Umbilical cord (tissue), 2 donors: ENCODE results near the gene ATP13A5. TPM values are rescaled to one million over a fixed set of nuclear protein-coding genes. Genes with fewer than 3 reads are reported as not detected.

ENCODE experiments used
- DNase-seq: peaks from one replicate; pipeline ENCODE4 v3.0.0-alpha.2; 2015; ENCODE audit warnings: low spot score
- total RNA-seq: library from RNA; depleted of rRNA; stranded (reverse); fragments of >200 nt; gene quantifications from one replicate; pipeline ENCODE4 v1.2.3, GENCODE V29; 2014; ENCODE audit warnings: low replicate concordance; ENCODE audit not compliant: insufficient read depth

ATP13A5 gene
- total RNA-seq, 1 donor from 2014 or later, result 12.0 TPM

DNA sequence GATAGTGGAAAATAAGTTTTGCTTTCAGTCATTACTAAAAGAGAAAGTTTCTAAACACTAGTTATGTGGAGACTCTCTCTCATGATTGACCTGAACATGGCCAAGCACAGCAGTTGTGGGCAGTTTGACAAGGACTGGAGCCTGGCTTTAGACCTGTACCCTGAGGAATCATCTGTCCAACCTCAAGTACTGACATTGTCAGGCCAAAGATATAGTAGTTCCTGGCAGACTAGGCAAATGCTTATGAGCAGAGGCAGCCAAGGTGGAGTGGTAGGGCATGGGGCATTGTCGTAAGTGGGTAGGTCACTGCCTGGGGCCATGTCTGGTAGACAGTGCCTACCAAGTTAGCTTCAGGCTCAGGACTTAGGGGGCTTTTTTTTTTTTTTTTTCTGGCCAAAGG is 116.6 kb downstream of the ATP13A5 start:
- DNase-seq, result no peak

DNA sequence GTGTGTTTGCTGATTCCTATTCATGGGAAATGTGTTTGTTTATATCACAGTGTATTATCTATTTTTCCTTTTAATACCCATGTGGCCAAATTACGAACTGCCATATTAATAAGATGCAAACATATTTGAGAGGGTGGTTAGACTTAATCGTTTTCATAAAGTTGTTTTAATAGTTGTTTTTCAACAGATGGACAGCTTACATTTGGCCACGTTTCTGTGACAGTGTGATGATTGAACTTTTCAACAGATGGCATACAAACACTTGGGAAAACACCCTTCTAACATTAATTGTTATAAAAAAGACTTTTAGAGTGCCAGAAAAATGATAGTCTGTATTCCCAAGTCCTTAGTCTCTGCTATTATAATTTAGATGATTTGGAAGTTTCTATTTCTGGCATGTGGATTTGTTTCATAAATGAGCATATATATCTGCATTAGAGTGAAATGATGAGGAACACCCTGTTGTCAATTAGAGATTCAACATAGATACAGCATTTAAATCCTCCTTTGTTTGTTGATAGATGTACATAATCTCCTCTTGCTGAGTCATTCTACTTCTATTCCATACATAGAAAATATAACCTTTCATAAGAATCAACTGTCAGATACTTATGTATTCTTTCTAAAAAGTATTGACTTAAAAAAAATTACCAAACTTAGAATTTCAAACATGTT is 124.4 kb downstream of the ATP13A5 start:
- DNase-seq, result no peak

DNA sequence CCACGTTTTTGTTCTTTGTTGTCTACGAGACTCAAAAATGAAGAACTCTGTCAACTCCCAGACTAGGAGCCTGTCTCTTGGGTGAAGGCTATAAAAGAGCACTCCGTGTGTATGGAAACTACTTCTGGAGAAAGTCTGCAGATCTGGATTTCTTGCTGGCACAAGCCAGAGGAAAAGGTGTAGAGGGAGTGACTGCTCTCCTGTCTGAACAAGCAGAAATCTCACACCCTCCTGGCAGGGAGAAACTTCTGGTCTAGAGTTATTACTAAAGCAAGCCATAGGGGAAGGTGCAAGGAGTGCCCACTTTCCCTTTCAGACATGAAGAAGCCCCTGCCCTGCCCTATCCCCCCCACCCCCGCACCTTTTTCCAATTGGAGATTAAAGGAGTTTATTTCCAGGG is 128.1 kb downstream of the ATP13A5 start:
- DNase-seq, result no peak

DNA sequence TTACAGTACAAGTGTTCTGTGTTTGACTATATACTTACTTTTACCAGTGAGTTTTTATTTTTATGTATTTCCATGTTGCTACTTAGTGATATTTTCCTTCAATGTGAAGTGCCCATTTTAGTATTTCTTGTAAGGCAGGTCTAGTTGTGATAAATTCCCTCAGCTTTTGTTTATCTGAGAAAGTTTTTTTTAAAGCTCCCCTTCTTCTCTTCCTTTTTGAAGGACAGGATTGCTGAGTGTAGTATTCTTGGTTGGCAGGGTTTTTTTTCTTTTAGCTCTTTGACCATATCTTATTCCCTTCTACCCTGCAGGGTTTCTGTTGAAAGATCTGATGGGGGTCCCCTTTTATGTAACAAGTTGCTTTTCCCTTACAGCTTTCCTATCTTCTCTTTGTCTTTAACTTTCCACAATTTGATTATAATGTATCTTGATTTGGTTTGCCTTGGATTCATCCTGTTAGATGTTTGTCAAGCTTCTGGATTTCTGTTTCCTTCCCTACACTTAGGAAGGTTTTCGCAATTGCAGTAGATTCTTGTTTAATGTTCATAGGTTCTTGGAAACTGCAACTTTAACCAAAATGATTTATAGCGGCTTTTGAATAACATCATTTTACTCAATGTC is 129.6 kb downstream of the ATP13A5 start:
- DNase-seq, result no peak

DNA sequence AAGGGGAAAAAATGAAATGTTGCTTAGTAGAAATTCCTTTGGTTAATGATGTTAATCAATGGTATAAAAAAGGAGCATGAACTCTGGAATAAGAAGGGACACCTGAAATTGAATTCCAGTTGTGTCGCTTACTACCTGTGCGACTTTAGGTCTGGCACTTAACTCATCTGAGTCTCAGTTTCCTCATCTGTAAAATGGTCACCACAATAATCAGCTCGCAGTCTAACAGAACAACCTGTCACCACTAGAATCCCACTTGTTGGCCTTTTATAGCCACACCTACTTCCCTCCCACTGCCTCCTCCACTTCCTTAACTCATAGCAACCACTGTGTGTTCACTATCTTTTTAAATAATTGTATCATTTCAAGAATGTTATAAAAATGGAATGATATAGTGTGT is 135.0 kb downstream of the ATP13A5 start:
- DNase-seq, result no peak

DNA sequence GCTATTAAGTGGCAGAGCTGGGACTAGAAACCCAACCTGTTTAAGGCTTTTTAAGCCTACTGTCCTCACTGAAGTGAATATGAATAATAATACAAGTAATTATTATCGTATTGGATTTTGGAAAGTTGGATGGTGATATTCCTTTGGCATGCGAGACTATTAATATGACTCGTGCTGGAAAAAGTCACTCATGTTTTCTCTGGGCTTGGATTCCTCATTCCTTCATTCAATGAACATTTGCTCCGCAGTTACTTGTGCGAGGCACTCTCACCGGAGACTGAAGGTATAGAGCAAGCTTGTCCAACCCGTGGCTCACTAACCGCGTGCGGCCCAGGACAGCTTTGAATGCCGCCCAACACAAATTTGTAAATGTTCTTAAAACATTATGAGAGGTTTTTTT is 136.8 kb downstream of the ATP13A5 start:
- DNase-seq, result no peak

DNA sequence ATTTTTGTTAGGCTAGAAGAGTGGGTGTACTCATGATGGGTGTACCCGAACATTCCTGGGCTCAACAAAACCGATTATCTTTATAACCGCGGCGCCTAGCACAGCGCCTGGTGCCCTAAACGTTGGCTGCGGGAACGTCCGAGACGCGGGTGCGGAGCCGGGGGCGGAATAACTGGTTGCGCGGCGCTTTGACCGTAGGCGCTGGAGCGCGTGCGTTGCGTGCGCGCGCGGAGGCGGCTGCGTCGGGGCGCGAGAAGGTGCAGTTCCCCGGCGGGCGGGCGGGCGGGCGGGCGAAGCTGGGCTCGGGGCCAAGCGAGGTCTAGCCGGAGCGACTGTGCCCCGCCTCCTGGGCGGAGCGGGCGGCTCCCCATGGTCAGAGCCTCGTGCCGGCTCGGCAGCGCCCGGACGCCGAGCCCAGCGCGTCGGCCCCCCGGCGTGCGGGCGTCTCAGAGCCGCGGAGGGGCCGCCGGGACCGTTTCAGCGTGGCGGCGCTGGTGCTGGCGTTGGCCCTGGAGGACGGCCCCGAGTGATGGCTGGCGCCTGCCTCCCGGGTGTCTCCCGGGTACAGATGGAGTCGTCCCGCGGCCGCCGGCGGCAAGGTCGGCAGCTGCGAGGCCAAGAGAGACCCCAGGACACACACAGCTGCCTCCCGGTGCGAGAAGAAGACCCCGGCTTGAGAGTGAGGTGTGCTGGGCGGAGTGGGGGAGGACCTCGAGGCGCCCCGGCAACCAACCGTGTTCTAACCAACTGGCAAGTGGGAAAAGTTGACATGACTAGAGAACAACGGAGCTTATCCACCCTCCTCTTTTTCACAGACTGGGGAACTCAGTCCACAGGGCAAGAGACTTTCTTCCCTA is 137.5 kb downstream of the ATP13A5 start, which contains the start of gene PLAAT1:
PLAAT1 (plus strand) TSS at position 373 of the 857 bp plus-strand sequence. CDS start 14,429 bp downstream, outside the sequence.
- DNase-seq, result peak; percentile 75

DNA sequence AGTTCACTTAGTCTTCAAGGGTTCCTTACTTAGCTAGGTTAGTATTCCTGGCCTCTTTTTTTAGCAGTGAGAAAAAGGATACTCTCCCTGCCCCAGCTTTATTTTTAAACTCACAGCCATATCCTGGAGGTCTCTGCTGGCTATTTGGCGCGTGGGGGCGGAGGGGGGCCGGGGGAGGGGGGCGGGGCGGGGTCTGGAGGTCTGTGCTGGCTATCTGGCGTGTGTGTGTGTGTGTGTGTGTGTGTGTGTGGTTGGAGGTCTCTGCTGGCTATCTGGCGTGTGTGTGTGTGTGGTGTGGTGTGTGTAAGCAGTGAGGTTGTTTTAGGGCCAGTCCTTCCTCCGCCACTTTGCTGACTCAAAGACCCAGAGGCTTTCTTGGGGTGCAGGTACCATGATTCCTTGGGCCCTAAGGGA is 138.1 kb downstream of the ATP13A5 start:
- DNase-seq, result peak; percentile 7

DNA sequence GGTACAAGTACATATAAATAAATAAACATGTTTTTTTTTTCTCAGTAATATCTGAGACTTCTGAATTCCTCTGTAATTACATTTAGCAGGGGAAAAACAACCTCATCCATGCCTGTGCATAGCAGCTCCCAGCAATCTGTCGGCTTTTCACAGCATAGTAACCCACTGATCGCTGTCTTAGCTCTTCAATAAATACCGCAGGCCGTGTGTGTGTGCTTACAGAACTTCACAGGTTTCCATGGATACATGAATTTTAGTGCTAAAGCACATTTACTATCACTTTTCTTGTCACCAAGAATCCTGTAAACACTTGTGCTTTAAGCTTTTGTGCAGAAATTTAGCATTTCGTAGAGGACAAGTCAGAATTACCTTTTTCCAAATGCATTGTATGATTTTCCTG is 141.5 kb downstream of the ATP13A5 start:
- peak; percentile 26 for DNase-seq

DNA sequence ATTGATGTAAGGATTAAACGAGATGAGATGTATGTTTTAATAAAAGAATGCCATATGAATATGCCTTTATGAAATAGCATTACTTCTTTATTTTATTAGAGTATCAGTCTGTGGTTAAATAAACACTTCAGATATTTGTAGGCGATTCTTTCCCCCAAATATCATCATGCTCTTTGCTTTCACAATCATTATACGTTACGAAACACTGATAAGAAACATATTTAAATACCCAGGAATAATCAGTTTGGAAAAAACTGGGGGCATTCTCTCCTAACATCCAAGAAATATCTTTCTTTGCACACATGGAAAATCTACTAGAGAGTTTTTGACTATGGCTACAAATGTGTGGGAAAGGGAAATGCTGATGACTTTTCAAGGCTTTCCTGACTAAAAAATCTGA is 142.0 kb downstream of the ATP13A5 start:
- DNase-seq, result peak; percentile 49

DNA sequence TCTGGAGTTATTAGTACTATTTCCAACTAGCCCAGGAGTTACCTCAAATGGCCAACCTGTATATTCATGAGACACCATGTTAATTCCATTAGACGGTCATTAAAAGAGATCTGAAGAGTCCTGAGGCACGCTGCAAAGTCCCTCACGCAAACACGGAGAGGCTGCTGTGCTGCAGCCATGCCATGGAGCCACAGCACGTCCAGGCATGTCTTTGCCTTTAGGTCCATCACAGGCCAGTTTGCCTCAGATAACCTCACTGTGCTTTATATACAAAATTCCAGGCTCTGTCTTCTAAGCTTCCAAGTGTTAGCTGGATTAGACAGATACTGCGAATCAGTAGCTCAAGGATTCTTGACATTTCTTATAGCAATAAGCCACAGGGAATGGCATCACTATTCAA is 147.4 kb downstream of the ATP13A5 start:
- peak; percentile 18 for DNase-seq

DNA sequence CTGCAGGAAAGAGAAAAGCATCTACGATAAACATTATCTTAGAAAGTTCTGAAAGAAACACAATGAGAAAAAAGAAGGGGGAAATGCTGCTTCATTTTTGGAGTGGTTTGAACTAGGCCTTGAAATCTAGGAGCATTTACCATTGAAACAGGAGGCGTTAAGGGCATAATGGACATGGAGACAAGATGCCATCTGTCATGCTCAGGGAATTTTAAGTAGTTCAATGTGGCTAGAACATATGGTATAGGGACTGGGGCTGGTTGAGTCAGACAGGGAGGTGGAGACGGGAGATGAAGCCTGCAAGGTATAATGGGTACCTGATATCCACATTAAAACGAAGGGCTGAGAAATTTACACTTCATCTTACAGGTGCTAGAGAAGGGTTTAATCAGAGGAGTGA is 147.9 kb downstream of the ATP13A5 start:
- DNase-seq, result no peak

DNA sequence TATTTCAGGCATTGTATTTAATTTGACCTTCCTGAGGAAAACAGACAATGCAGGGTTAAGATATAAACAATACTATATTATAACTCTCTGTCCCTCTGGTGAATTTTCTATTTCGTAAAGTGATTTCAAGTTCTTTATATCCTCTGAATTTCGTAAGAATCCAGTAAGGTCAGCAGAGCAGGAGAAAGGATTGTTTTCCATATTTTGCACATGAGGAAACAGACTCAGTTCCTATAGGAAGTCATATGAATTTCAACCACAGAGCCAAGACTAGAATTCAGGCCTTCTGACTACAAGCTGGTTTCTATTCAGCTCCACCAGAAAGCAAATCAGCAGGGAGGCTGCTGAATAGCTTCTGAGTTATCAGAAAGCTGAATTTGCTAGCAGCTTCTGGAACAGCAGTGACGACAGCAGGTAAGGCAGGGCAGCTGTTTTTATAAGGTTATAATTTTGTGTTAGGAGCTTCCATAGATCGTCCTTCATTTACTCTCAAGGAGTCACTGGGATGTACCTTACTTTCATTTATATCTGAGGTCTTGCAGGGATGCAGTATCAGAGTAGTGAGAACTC is 148.6 kb downstream of the ATP13A5 start:
- no peak for DNase-seq

DNA sequence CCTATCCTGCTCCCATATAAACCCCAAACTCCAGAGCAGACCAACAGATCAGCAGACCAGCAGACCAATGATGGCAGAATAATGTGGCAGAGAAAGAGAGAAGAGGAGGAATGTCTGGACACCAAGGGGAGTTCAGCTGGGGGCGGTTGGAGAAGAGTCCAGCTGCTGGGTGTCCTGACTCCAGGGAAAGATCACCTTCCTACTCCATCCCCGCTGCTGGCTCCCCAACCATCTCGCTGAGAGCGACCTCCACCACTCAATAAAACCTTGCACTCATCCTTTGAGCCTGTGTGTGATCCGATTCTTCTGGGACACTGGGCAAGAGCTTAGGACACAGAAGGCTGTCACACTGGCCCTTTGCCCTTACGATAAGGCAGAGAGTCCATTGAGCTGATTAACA is 150.3 kb downstream of the ATP13A5 start:
- DNase-seq, result no peak

DNA sequence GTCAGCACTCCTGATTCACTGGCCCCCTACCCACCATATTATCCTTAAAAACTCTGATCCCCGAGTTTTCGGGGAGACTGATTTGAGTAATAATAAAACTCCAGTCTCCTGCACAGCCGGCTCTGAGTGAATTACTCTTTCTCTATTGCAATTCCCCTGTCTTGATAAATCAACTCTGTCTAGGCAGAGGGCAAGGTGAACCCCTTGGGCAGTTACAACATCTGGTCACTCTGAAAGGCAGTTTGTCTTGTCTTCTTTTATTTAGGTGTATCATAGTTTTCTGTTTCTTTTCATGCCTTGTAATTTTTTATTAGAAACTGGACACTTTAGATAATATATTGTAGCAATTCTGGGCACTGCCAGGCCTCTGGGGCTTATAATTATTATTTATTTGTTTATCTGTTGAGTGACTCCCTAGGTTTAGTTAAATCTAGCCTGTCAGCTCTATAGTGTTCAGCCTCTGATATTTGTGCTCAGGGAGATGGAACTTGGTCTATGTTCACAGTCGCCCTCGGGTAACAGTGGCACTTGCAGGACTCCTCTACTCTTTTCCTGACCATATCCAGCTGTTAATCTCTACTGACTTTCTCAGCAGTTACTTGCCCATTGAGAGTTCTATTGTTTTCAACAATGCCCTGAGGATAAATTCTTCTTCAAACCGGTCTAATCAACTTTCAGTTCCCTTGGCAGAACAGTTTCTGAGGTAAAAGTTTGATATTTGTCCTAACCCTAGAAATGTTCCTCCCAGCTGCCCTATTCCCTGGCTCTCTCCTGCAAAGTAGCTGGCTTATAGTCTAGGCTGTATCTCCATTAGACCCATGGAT is 153.0 kb downstream of the ATP13A5 start:
- peak; percentile 14 for DNase-seq

Other genes with a start within 250 kb of the ATP13A5 start
- gene PLAAT1, start 137.5 kb downstream of the ATP13A5 start, total RNA-seq, result 2.4 TPM
- 16.6 TPM for gene ATP13A4, start 176.1 kb upstream of the ATP13A5 start, total RNA-seq
- 61.6 TPM for gene OPA1, start 214.5 kb upstream of the ATP13A5 start, total RNA-seq